ENCODE data around the gene RTP2.

DNA sequence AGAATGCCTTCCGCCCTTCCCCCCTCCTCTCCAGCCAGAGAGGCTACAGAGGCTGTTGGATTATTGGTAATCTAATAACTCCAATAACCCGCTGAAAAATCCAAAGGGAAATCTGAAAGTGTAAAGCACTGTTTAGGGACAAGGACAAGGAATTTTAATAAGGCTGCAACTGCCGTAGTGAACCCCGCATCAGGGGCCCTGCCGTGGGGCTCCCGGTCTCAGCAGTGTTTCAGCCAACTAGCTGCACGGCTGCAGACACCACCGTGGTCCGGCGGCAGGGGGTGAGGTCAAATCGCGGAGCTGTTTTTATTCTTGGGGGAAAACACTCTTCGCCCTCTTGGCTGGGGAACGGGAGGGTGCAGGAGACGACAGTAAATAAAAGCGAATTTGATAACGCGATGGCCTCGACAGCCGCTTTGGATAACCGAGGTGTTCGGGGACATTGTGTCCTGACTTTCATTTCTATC is 36.8 kb upstream of the RTP2 start:
- no peak for TF ChIP-seq EZH2 (IDR thresholded peaks at IDR 0.05; ENCODE audit: low read length, unreplicated experiment)
- TF ChIP-seq, protein P1, sequence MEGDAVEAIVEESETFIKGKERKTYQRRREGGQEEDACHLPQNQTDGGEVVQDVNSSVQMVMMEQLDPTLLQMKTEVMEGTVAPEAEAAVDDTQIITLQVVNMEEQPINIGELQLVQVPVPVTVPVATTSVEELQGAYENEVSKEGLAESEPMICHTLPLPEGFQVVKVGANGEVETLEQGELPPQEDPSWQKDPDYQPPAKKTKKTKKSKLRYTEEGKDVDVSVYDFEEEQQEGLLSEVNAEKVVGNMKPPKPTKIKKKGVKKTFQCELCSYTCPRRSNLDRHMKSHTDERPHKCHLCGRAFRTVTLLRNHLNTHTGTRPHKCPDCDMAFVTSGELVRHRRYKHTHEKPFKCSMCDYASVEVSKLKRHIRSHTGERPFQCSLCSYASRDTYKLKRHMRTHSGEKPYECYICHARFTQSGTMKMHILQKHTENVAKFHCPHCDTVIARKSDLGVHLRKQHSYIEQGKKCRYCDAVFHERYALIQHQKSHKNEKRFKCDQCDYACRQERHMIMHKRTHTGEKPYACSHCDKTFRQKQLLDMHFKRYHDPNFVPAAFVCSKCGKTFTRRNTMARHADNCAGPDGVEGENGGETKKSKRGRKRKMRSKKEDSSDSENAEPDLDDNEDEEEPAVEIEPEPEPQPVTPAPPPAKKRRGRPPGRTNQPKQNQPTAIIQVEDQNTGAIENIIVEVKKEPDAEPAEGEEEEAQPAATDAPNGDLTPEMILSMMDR (conservative IDR thresholded peaks at IDR 0.05; ENCODE audit: low read depth, low read length) = no peak
- TF ChIP-seq EZH2phosphoT487 (IDR thresholded peaks at IDR 0.05; ENCODE audit: borderline replicate concordance, low read length) = no peak

All from PC-3 (cell line).